K562 (cell line): Measurements from ENCODE around the gene LETM1. TPM values are rescaled to one million over a fixed set of nuclear protein-coding genes. Genes with fewer than 3 reads are reported as not detected.

ENCODE experiments used
- ATAC-seq: fragments of 200-7000 bp; cut with Tn5 transposase; 3 replicates; pipeline ENCODE4 v1.9.1; 2020; ENCODE audit warnings: moderate library complexity
- BruUV-seq: library from RNA; stranded (reverse); fragments of 400-500 nt; replicated peaks from 2 replicates; lab custom pipeline; 2021; lab: Mats Ljungman, UMichigan
- CTCF ChIA-PET: fragments of 300-600 bp; formaldehyde crosslinking; extraction: SDS; loops from one replicate; lab custom pipeline; 2021; ENCODE audit warnings: low intra/inter-chr PET ratio; lab: Yijun Ruan, JAX
- POLR2A ChIA-PET: fragments of 300-600, 350-650 bp; sonication (Branson Sonifier 250); formaldehyde crosslinking; extraction: SDS; loops from one replicate; lab custom pipeline; 2021; ENCODE audit warnings: antibody characterized with exemption, inconsistent platforms; lab: Yijun Ruan, JAX
- DNase-seq, 4 experiments: peaks; one replicate each; pipeline versions ENCODE4 v3.0.0 to v3.0.0-alpha.2; 2011 to 2018; ENCODE audit warnings: low spot score in 3 of 4, mixed read lengths in 3 of 4; ENCODE audit errors: extremely low read depth in 1 of 4
- FAIRE-seq: peaks from 2 replicates; lab custom pipeline; 2011; peaks lifted over from hg19 to GRCh38; lab: Jason Lieb, UNC
- H2AFZ ChIP-seq: 2 replicates; pipeline ENCODE4 v1.6.0; 2011; ENCODE audit warnings: low read depth, low read length, control low read depth, inconsistent platforms
- H3K27ac ChIP-seq: fragments of 200-600 bp; 3 replicates; pipeline ENCODE4 v1.8.0; 2011; ENCODE audit warnings: low read depth, mild to moderate bottlenecking, control low read depth, inconsistent platforms, low read length, moderate library complexity, mixed read lengths; ENCODE audit errors: extremely low read depth
- H3K27me3 ChIP-seq, 2 experiments: fragments of 300-600 bp in 1 of 2; 2 replicates in 1 of 2; 3 replicates in 1 of 2; pipeline versions ENCODE4 v1.6.0 to v1.8.0; 2011; ENCODE audit warnings: inconsistent platforms in 2 of 2, low read length in 2 of 2, mild to moderate bottlenecking in 1 of 2, mixed read lengths in 1 of 2, moderate library complexity in 1 of 2; ENCODE audit not compliant: control insufficient read depth in 2 of 2, insufficient read depth in 2 of 2
- H3K36me3 ChIP-seq: fragments of 300-600 bp; 3 replicates; pipeline ENCODE4 v1.8.0; 2011; ENCODE audit warnings: mild to moderate bottlenecking, low read length, inconsistent platforms; ENCODE audit not compliant: control insufficient read depth, insufficient read depth
- H3K4me1 ChIP-seq, 2 experiments: fragments of 200-600 bp in 1 of 2; replicated peaks in 1 of 2; 2 replicates in 1 of 2; 3 replicates in 1 of 2; pipeline versions ENCODE4 v1.5.1 to v1.8.0; 2011; ENCODE audit warnings: inconsistent platforms in 2 of 2, low read length in 2 of 2, mild to moderate bottlenecking in 1 of 2, mixed read lengths in 1 of 2, moderate library complexity in 1 of 2; ENCODE audit not compliant: control insufficient read depth in 2 of 2, insufficient read depth in 2 of 2
- H3K4me2 ChIP-seq: 2 replicates; pipeline ENCODE4 v1.6.1; 2011; ENCODE audit warnings: low read length, control low read depth, inconsistent platforms, mixed read lengths; ENCODE audit not compliant: insufficient read depth
- H3K4me3 ChIP-seq: fragments of 200-600 bp; sonication (generic), shearing (Covaris generic); 2 replicates; pipeline ENCODE4 v1.5.1; 2016; ENCODE audit warnings: control low read depth, inconsistent platforms
- H3K79me2 ChIP-seq: fragments of 200-600 bp; 3 replicates; pipeline ENCODE4 v1.8.0; 2011; ENCODE audit warnings: low read length, inconsistent platforms; ENCODE audit not compliant: control insufficient read depth, insufficient read depth
- H3K9ac ChIP-seq, 2 experiments: 2 replicates each; pipeline versions ENCODE4 v1.6.0 to v1.6.1; 2011; ENCODE audit warnings: low read depth in 2 of 2, low read length in 2 of 2, control low read depth in 1 of 2, inconsistent platforms in 1 of 2, mild to moderate bottlenecking in 1 of 2, mixed read lengths in 1 of 2; ENCODE audit not compliant: insufficient read depth in 1 of 2
- H3K9me1 ChIP-seq: one replicate; pipeline ENCODE4 v1.6.0; 2011; ENCODE audit warnings: inconsistent platforms, mild to moderate bottlenecking, low read length, moderate library complexity; ENCODE audit not compliant: control insufficient read depth, insufficient read depth
- H3K9me3 ChIP-seq: replicated peaks from 2 replicates; pipeline ENCODE4 v1.5.1; 2011; ENCODE audit warnings: low read depth, low read length, inconsistent platforms; ENCODE audit not compliant: control insufficient read depth, insufficient read depth
- H4K20me1 ChIP-seq: replicated peaks from 2 replicates; pipeline ENCODE4 v1.6.1; 2011; ENCODE audit warnings: low read length, inconsistent platforms, mixed read lengths; ENCODE audit not compliant: control insufficient read depth, insufficient read depth
- CBFA2T3 ChIP-seq: fragments of 450-650 bp; IDR thresholded peaks from 2 replicates; pipeline ENCODE4 v1.6.1; 2017
- FOXJ2 ChIP-seq: fragments of 200-800 bp; sonication (Bioruptor generic); IDR thresholded peaks from 2 replicates; pipeline ENCODE4 v1.6.1; 2016; ENCODE audit warnings: missing genetic modification characterization, missing compliant biosample characterization
- FOXJ3 ChIP-seq: sonication (generic); formaldehyde crosslinking; IDR thresholded peaks from 2 replicates; pipeline ENCODE4 v1.4.0; 2020; ENCODE audit warnings: mild to moderate bottlenecking, missing genetic modification reagents
- FOXP4 ChIP-seq: sonication (generic); formaldehyde crosslinking; IDR thresholded peaks from 2 replicates; pipeline ENCODE4 v1.8.0; 2022; ENCODE audit warnings: mild to moderate bottlenecking, missing genetic modification reagents, borderline replicate concordance
- HDGF ChIP-seq: fragments of 450-650 bp; IDR thresholded peaks from 2 replicates; pipeline ENCODE4 v1.6.1; 2016
- JUN ChIP-seq, 2 experiments: sonication (generic) in 1 of 2; formaldehyde crosslinking in 1 of 2; IDR thresholded peaks; 2 replicates each; pipeline versions ENCODE4 v1.6.1 to v1.8.0; 2012 to 2022; ENCODE audit warnings: borderline replicate concordance in 2 of 2, mild to moderate bottlenecking in 2 of 2, improper control_type of control experiment in 1 of 2, low read depth in 1 of 2, low read length in 1 of 2, missing genetic modification reagents in 1 of 2
- JUNB ChIP-seq: fragments of 450-650 bp; formaldehyde crosslinking; conservative IDR thresholded peaks from 2 replicates; pipeline ENCODE4 v1.4.0; 2020; ENCODE audit warnings: mild to moderate bottlenecking
- SETDB1 ChIP-seq: IDR thresholded peaks from one replicate; pipeline ENCODE4 v1.6.1; 2012; ENCODE audit warnings: low read length, control low read depth, inconsistent platforms
- SMARCA5 ChIP-seq: fragments of 450-650 bp; IDR thresholded peaks from 2 replicates; pipeline ENCODE4 v1.6.1; 2016
- STAT6 ChIP-seq: sonication (generic); formaldehyde crosslinking; IDR thresholded peaks from 2 replicates; pipeline ENCODE4 v1.8.1; 2023; ENCODE audit warnings: mild to moderate bottlenecking, missing genetic modification reagents
- TEAD2 ChIP-seq: fragments of 450-650 bp; IDR thresholded peaks from 2 replicates; pipeline ENCODE4 v1.6.1; 2016; ENCODE audit warnings: missing genetic modification characterization, control low read depth, missing compliant biosample characterization
- ZNF277 ChIP-seq: fragments of 250-450 bp; sonication (Bioruptor Pico); IDR thresholded peaks from 2 replicates; pipeline ENCODE4 v1.8.0; 2022; ENCODE audit warnings: inconsistent platforms, mild to moderate bottlenecking, moderate library complexity, borderline replicate concordance
- ZNF354B ChIP-seq: fragments of 250-450 bp; sonication (Bioruptor Pico); IDR thresholded peaks from 2 replicates; pipeline ENCODE4 v1.4.0; 2020
- ZNF551 ChIP-seq: fragments of 250-450 bp; sonication (Bioruptor Pico); IDR thresholded peaks from 2 replicates; pipeline ENCODE4 v1.5.0; 2021; ENCODE audit warnings: mild to moderate bottlenecking, moderate library complexity
- WGBS: fragments of 100-300 bp; shearing (Covaris generic); methylation state at CpG from one replicate; pipeline ENCODE4 v1.1.6; 2016; ENCODE audit warnings: low coverage, mixed read lengths; ENCODE audit not compliant: insufficient coverage; ENCODE audit errors: missing lambda C conversion rate; 5-methylcytosine and 5-hydroxymethylcytosine counted together
- in situ Hi-C: fragments of 300-500 bp; cut with MboI; formaldehyde crosslinking; loops from 4 replicates; pipeline ENCODE4 v1.15.0; 2018; ENCODE audit warnings: inconsistent platforms, mixed read lengths
- intact Hi-C: fragments of 100-400 bp; cut with micrococcal nuclease; formaldehyde crosslinking; loops from 2 replicates; pipeline ENCODE4 v1.14.2; 2022
- polyA plus RNA-seq, 8 experiments: library from polyadenylated mRNA; depleted of rRNA in 4 of 8; stranded (reverse) in 5 of 8; unstranded in 3 of 8; fragments of >200 nt; fragmentation: Nextera tagmentation in 2 of 8; fragmentation: Illumina TruSeq in 1 of 8; extraction: Ambion mirVana in 2 of 8; extraction: Trizol in 1 of 8; gene quantifications; 2 replicates each; pipeline versions ENCODE4 v1.2.1 to v1.2.3, GENCODE V29; 2011 to 2014; ENCODE audit warnings: inconsistent platforms in 1 of 8, missing spikeins in 1 of 8
- total RNA-seq, 7 experiments: library from RNA; depleted of rRNA in 6 of 7; stranded (reverse); fragments of >200 nt in 6 of 7; fragmentation: Illumina TruSeq in 2 of 7; extraction: Trizol in 2 of 7; gene quantifications; 2 replicates each; pipeline versions ENCODE4 v1.2.1 to v1.2.3, GENCODE V29; 2011 to 2021; ENCODE audit warnings: low replicate concordance in 1 of 7

LETM1 gene
- total and polyA plus RNA-seq, 9 of the 15 experiments (the other 6 are each of a cell fraction or from before 2014, with no cell fraction given), result 3.9 to 109 (median 35.0) TPM

GRCh38 chr4:1904042-1904441 lies 48.1 kb upstream of the LETM1 start:
- no peak for ATAC-seq
- H3K9ac ChIP-seq, result no peak overlapping the region
- FAIRE-seq, result no peak
- H3K27me3 ChIP-seq, result no peaks in the 10 kb centered on the region
- H3K27ac ChIP-seq, result no peak overlapping the region
- H4K20me1 ChIP-seq, result peaks cover 35% of the 10 kb centered on the region
- H3K9me1 ChIP-seq, result peaks cover 4% of the 10 kb centered on the region
- no peak for DNase-seq
- in situ Hi-C loops, result loop anchor here (5.0 kb wide), 1 partner anchor 87 kb away; no protein-coding TSS in a partner anchor
- no peak overlapping the region for H3K4me3 ChIP-seq
- no peaks in the 10 kb centered on the region for H3K9me3 ChIP-seq
- H2AFZ ChIP-seq, result no peak overlapping the region
- TF ChIP-seq JUN (IDR thresholded peaks at IDR 0.05; ENCODE audit: borderline replicate concordance, low read depth, low read length) (no peak), JUN (CRISPR knock-in tag; IDR thresholded peaks at IDR 0.05; ENCODE audit: borderline replicate concordance) (no peak), TEAD2 (tag) (no peak), STAT6 (CRISPR knock-in tag) (no peak), ZNF354B (CRISPR knock-in tag) (no peak), FOXJ3 (CRISPR knock-in tag) (no peak), CBFA2T3 (no peak), FOXJ2 (tag) (no peak), SETDB1 (no peak), ZNF277 (CRISPR knock-in tag) (no peak), ZNF551 (CRISPR knock-in tag) (no peak), HDGF (no peak), FOXP4 (CRISPR knock-in tag) (no peak), SMARCA5 (no peak), JUNB (no peak)
- intact Hi-C loops, result no loop called here
- POLR2A ChIA-PET, result interaction anchor here (1.1 to 1.2 kb wide), 2 partner anchors 17 to 31 kb away, joined by 3 to 4 read pairs; no protein-coding TSS in a partner anchor
- BruUV-seq, result no TSS peak
- CTCF ChIA-PET, result no interaction called here
- peaks cover 88% of the 10 kb centered on the region for H3K36me3 ChIP-seq
- WGBS, result 86% methylated on average over 3 of the region's 3 CpGs
- peaks cover 5 to 17% of the 10 kb centered on the region in 2 experiments; a peak in 3 of 5 replicates for H3K4me1 ChIP-seq
- H3K4me2 ChIP-seq, result no peak overlapping the region
- H3K79me2 ChIP-seq, result peaks cover 94% of the 10 kb centered on the region
